ENCODE results near the gene ICE2.

The ICE2 gene

GRCh38 chr15:60520825-60521368 is 42.0 kb upstream of the ICE2 start:
- Histone ChIP-seq H3K4me3 (no peak overlapping the region), H3K27ac (no peak overlapping the region)
- peak; percentile 73 for TF ChIP-seq CTCF (IDR thresholded peaks at IDR 0.05)
- DNase-seq (ENCODE audit: low spot score): no peak

- H3K4me3 ChIP-seq: no peak overlapping the region
- no peak for DNase-seq (ENCODE audit: low spot score)
- H3K27ac ChIP-seq: no peak overlapping the region
- no peak for TF ChIP-seq CTCF (IDR thresholded peaks at IDR 0.05)
Measured at GRCh38 chr15:60520013-60520824, 41.3 kb upstream of the ICE2 start.

GRCh38 chr15:60519218-60519617 is 40.3 kb upstream of the ICE2 start:
- Histone ChIP-seq H3K27ac (no peak overlapping the region), H3K4me3 (no peak overlapping the region)
- TF ChIP-seq CTCF (IDR thresholded peaks at IDR 0.05): no peak
- DNase-seq (ENCODE audit: low spot score): no peak

- DNase-seq (ENCODE audit: low spot score): no peak
- no peak for TF ChIP-seq CTCF (IDR thresholded peaks at IDR 0.05)
- Histone ChIP-seq H3K27ac (no peak overlapping the region), H3K4me3 (no peak overlapping the region)
Measured at GRCh38 chr15:60518511-60518910, 39.6 kb upstream of the ICE2 start.

GRCh38 chr15:60514261-60514881 is 35.4 kb upstream of the ICE2 start:
- Histone ChIP-seq H3K4me3 (no peak overlapping the region), H3K27ac (no peak overlapping the region)
- no peak for DNase-seq (ENCODE audit: low spot score)
- TF ChIP-seq CTCF (IDR thresholded peaks at IDR 0.05): no peak

- no peak for TF ChIP-seq CTCF (IDR thresholded peaks at IDR 0.05)
- no peak for DNase-seq (ENCODE audit: low spot score)
- Histone ChIP-seq H3K4me3 (no peak overlapping the region), H3K27ac (no peak overlapping the region)
Measured at GRCh38 chr15:60513676-60514075, 34.7 kb upstream of the ICE2 start.
